OCI-LY1 (cell line): ENCODE measurements around the gene VIT.

ENCODE experiments used
- CTCF ChIP-seq: fragments of 200-600 bp; sonication (generic), shearing (Covaris generic); IDR thresholded peaks from 2 replicates; pipeline ENCODE4 v1.5.1; 2017; ENCODE audit warnings: mild to moderate bottlenecking, antibody characterized with exemption, low read length, moderate library complexity, mixed read lengths
- EZH2 ChIP-seq: fragments of 200-600 bp; sonication (generic), shearing (Covaris generic); IDR thresholded peaks from 2 replicates; pipeline ENCODE4 v1.8.0; 2017; ENCODE audit warnings: borderline replicate concordance, mixed run types, mild to moderate bottlenecking, antibody characterized with exemption, low read length, moderate library complexity, mixed read lengths

- TF ChIP-seq CTCF (no peak), EZH2 (no peak)
Measured at GRCh38 chr2:36859366-36859792, 162.9 kb downstream of the VIT start.
